Right lung (tissue), 10 donors: ENCODE data around the gene TRAF5. TPM values are rescaled to one million over a fixed set of nuclear protein-coding genes. Genes with fewer than 3 reads are reported as not detected.
"Not testable (repeated sequence)": the region's sequence is repeated elsewhere in the genome, so short reads cannot be mapped to it uniquely, and the experiment has no call there.

Source experiments
- DNase-seq, 2 donors: peaks; one replicate each; pipeline ENCODE4 v3.0.0-alpha.2; 2013
- long read RNA-seq, 8 donors: transcript quantifications; one replicate each; lab custom pipeline, GENCODE V29; 2026
- polyA plus RNA-seq, 5 donors: library from polyadenylated mRNA; unstranded; fragments of 120-200 nt; gene quantifications; one replicate each; pipeline versions ENCODE4 v1.2.1 to v1.2.3, GENCODE V29; 2013; ENCODE audit warnings: inconsistent platforms in 1 of 5, low replicate concordance in 1 of 5; ENCODE audit not compliant: insufficient read length in 5 of 5, insufficient read depth in 1 of 5

The TRAF5 gene
- polyA plus RNA-seq, result 10 to 100 TPM; 18.5 to 30.9 (median 26.5) TPM
- long read RNA-seq, donor 1, partial matches to known transcripts, result 5 of 10 reads
- long read RNA-seq, donor 1, other reads (novel, unspliced or antisense), result 0 of 10 reads
- long read RNA-seq, donor 2, partial matches to known transcripts, result 0 of 2 reads
- long read RNA-seq, donor 2, other reads (novel, unspliced or antisense), result 0 of 2 reads
- long read RNA-seq, donor 3, partial matches to known transcripts, result 0 of 3 reads
- long read RNA-seq, donor 3, other reads (novel, unspliced or antisense), result 0 of 3 reads
- long read RNA-seq, donor 4, partial matches to known transcripts, result 0 of 2 reads
- long read RNA-seq, donor 4, other reads (novel, unspliced or antisense), result 0 of 2 reads
- long read RNA-seq, donor 5, partial matches to known transcripts, result 0 of 1 reads
- long read RNA-seq, donor 5, other reads (novel, unspliced or antisense), result 0 of 1 reads
- long read RNA-seq, donor 6, partial matches to known transcripts, result 12 of 16 reads
- long read RNA-seq, donor 6, other reads (novel, unspliced or antisense), result 0 of 16 reads
- long read RNA-seq, donor 7, partial matches to known transcripts, result 0 of 2 reads
- long read RNA-seq, donor 7, other reads (novel, unspliced or antisense), result 0 of 2 reads
- long read RNA-seq, donor 8, partial matches to known transcripts, result 0 of 3 reads
- long read RNA-seq, donor 8, other reads (novel, unspliced or antisense), result 0 of 3 reads

GRCh38 chr1:211326528-211327345, at the start of gene TRAF5:
Gene TRAF5, plus strand, starts transcription at chr1:211326833. Its CDS starts 26,407 bp downstream, at chr1:211353240.
- peak; percentile 37 to 42 for DNase-seq

DNA sequence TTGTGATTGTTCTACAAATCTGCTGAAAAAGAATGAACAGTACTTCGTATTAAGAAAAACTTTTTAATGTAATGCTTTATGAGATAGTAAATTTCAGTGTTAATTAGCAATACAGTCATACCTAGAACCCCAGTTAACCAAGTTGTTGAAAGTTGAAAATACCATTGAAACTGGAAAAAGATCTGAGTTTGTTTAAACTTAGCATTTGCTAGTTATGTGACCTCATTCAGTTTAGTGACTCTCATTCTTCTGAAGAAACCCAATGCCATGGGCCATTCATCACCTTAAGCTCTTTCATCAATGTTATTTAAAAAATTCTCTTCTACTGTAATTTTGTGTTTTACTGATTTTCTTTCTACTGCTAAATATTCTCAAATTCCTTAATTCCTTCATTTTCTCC, 47.3 kb upstream of the TRAF5 start:
- no peak for DNase-seq

GRCh38 chr1:211280910-211281309, 45.7 kb upstream of the TRAF5 start:
- no peak for DNase-seq

GRCh38 chr1:211281320-211282022, 45.2 kb upstream of the TRAF5 start:
- DNase-seq, result no peak

DNA sequence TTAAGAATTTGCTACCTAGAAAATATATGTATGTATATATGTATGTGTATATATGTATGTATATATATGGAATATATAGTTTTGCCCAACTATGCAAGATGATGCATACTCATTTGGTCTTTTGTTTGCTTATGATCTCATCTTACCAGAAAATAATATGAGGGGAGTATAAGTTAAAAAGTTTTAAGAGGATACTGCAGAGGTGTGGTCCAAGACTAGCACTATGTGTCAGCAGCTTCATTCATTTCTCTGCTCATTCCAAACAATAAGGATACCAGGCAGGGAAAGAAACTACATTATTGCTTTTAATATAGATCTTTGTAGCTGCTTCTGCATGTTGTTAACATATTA, 44.6 kb upstream of the TRAF5 start:
- DNase-seq, result no peak

GRCh38 chr1:211285196-211285595, 41.4 kb upstream of the TRAF5 start:
- no peak for DNase-seq

- DNase-seq, result no peak
Observed at GRCh38 chr1:211287218-211287617, 39.4 kb upstream of the TRAF5 start.

DNA sequence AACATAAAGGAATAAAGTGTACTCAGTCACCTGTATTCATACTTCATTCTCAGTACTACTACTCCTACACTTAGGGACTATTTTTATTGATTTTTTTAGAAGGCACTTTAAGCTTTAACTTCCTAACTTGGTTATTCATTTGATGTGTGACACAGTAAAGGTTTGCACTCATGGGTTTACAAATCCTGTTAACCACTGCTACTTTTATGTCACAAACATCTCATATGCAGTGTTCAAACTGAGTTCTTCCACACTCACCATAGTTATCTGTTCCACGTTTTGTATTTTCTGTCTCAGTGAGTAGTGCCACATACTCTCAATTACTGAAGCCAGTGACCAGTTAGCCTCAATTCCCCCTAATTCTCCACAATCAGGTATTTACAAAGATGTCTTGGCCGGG, 34.2 kb upstream of the TRAF5 start:
- DNase-seq, result no peak

DNA sequence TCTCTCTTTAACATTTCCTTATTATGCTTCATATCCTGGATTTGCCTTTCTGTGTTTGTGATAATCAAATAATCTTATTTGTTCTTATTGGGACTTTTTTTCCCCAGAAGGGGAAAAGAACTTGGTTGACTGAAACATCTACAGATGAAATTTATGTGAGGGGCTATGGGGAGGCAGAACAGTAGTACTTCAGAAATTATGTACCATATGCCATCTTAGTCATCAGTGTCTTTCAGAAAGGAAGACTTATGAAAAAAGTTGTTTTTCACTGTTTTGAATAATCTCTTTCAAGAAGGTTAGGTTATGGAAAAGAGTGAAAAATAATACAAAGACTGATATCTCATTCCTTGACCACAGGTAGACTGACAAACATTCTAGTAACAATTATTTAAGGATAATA, 30.2 kb upstream of the TRAF5 start:
- no peak for DNase-seq

DNA sequence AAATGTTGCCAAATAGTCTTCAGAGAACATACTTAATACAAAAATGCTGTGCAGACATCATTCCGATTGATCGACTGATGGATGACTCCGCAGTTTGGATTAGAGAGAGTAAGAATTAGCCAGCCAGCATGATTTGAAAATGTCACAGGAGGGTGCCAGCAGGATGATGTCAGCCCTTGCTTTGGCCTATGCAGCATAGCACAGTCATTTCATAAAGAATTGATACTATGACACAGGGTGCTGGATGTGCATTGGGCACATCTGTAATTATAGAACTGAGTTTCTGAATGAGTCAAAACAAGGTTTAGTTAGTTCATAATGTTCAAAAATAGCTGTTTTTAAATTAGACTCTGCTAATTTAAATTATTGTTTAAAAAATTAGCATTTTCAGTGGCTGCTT, 21.6 kb upstream of the TRAF5 start:
- no peak for DNase-seq

- DNase-seq, result no peak
Observed at GRCh38 chr1:211309617-211310016, 17.0 kb upstream of the TRAF5 start.

GRCh38 chr1:211313392-211313791, 13.2 kb upstream of the TRAF5 start:
- no peak for DNase-seq

DNA sequence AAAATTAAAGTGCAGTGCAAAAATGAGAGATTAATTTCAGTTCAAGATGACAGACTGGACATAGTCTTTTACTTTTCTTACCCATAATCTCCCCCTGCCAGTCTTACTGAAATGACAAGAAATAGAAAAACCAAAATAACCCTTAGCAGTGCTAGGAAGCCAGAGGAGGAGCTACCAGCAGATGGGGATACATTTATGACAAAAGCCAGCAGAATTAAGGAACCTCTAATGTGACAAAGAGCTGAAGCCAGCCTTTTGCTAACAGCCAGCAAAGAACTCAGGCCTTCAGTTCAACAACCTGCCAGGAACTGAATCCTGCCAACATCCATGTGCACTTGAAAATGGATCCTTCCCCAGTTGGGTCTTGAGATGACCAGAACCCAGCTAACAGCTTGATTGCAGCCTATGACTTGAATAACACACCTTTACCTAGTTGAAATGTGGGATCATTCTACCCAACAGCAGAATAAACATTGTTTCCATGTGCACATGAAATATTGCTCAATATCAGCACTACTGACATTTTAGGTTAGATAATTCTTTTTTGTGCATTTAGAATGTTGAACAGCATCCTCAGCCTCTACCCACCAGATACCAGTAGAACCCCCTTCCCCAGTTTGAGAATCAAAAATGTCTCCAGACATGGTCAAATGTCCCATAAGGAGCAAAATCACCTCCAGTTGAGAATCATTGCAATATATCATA, 7.9 kb upstream of the TRAF5 start:
- no peak for DNase-seq

- no peak for DNase-seq
Observed at GRCh38 chr1:211319892-211320291, 6.7 kb upstream of the TRAF5 start.

DNA sequence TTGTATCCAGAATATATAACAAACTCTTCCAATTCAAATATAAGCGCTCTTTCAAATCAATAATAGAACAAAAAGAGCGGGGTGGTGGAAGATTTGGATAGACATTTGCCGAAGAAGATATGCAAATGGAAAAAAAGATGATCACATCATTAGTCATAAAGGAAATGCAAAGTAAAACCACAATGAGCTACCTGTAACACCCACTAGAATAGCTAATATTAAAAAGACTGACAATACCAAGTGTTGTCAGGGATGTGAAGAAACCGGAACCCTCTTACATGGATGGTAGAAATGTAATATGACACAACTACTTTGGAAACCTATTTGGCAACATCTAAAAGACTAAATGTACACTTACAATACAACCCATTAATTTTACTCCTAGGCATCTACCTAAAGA, 5.7 kb upstream of the TRAF5 start:
- DNase-seq, result no peak

- not testable (repeated sequence) for DNase-seq
Observed at GRCh38 chr1:211321646-211322045, 5.0 kb upstream of the TRAF5 start.

DNA sequence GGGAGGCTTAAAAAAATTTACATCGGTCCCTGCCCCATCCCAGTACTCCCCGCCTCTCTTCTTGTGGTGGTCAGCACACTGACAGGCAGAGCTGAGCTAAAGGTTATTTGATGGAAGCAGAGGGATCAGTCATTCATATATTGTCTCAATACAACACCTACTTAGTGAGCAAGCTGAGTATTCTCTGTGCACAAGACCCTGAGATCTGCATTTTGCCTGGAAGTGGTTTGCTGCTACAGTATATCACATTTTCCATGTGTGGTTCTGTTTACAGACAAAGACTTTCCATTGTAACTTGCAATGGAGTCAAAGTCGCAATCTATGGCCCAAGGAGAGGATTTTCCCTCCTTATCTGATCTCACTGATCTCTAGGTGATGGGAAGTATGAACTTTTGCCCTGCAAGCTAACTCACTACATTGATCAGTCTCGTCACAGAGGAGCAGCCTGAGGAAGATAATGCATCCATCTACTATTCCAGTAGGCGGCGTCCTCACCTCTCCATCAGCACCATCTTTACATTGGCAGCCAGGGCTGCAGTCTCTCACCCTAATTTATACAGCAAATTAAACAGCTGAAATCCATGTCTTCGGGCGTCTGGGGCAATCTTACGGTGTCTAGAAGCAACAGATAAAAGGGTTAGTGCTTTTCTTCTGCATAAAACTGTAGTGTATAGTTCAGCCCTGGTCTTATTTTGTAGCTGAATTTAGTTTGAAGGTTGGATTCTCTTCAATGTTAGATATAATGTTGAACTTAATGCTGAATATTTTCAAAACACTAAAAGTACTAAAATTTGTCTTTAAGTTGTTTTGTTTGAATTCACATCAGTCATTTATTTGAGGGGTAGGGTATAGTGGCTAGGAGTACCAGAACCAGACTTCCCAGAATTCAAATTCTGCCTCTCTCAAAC, 3.2 kb upstream of the TRAF5 start:
- DNase-seq, result peak; percentile 15 to 44

GRCh38 chr1:211324992-211325775, 1.4 kb upstream of the TRAF5 start:
- DNase-seq, result no peak

GRCh38 chr1:211326140-211326527, 499 bp upstream of the TRAF5 start:
- DNase-seq, result no peak
